IgD-negative memory B cell (primary cell): ENCODE data around the gene CARD11. TPM values are rescaled to one million over a fixed set of nuclear protein-coding genes. Genes with fewer than 3 reads are reported as not detected.
A peak's percentile ranks its signal among the peaks of the same experiment; 100 is the strongest.

Experiments
- H3K27ac Mint-ChIP-seq, 3 donors: one replicate each; pipeline ENCODE4 v1.8.0; 2020 to 2022; ENCODE audit warnings: mild to moderate bottlenecking in 3 of 3, mixed read lengths in 3 of 3, moderate library complexity in 1 of 3
- H3K27me3 Mint-ChIP-seq: one replicate; pipeline ENCODE4 v1.8.0; 2021; ENCODE audit warnings: mixed read lengths
- H3K36me3 Mint-ChIP-seq: one replicate; pipeline ENCODE4 v1.8.0; 2020; ENCODE audit warnings: mild to moderate bottlenecking, mixed read lengths
- H3K4me1 Mint-ChIP-seq, 3 donors: one replicate each; pipeline ENCODE4 v1.8.0; 2020 to 2022; ENCODE audit warnings: mixed read lengths in 3 of 3, mild to moderate bottlenecking in 1 of 3
- H3K4me3 Mint-ChIP-seq, 4 donors: one replicate each; pipeline ENCODE4 v1.8.0; 2020 to 2022; ENCODE audit warnings: mild to moderate bottlenecking in 4 of 4, mixed read lengths in 4 of 4, moderate library complexity in 3 of 4
- H3K9me3 Mint-ChIP-seq, 3 donors: one replicate each; pipeline ENCODE4 v1.8.0; 2020 to 2021; ENCODE audit warnings: mixed read lengths in 3 of 3, mild to moderate bottlenecking in 1 of 3
- polyA plus RNA-seq: library from polyadenylated mRNA; unstranded; fragments of 300-500 nt; fragmentation: Illumina TruSeq; gene quantifications from one replicate; pipeline ENCODE4 v1.2.3, GENCODE V29; 2021

Gene CARD11
- polyA plus RNA-seq, 1 donor from 2014 or later = 52.4 TPM

- Mint-ChIP-seq H3K27ac (peak overlapping the region; percentile 70 to 85 (median 83)), H3K4me3 (peak overlapping the region in 3 of 4 donors; percentile 25 to 77 (median 29)), H3K9me3 (no peaks in the 10 kb centered on the region), H3K36me3 (peaks cover 6% of the 10 kb centered on the region), H3K27me3 (no peaks in the 10 kb centered on the region), H3K4me1 (peaks cover 33 to 55% (median 42%) of the 10 kb centered on the region in 3 donors)
These were observed 93.1 kb downstream of the CARD11 start for GRCh38 chr7:2950578-2950977.

- peak overlapping the region in 2 of 3 donors; percentile 70 to 83 for H3K27ac Mint-ChIP-seq
- no peaks in the 10 kb centered on the region for H3K9me3 Mint-ChIP-seq
- no peak overlapping the region for H3K4me3 Mint-ChIP-seq
- peaks cover 32 to 49% (median 34%) of the 10 kb centered on the region in 3 donors for H3K4me1 Mint-ChIP-seq
- H3K36me3 Mint-ChIP-seq = peaks cover 11% of the 10 kb centered on the region
- H3K27me3 Mint-ChIP-seq = no peaks in the 10 kb centered on the region
These were observed 94.9 kb downstream of the CARD11 start for GRCh38 chr7:2948749-2949148.

GRCh38 chr7:2947058-2947780 is 96.4 kb downstream of the CARD11 start:
- no peaks in the 10 kb centered on the region for H3K27me3 Mint-ChIP-seq
- no peaks in the 10 kb centered on the region for H3K9me3 Mint-ChIP-seq

GRCh38 chr7:2945171-2945570 is 98.5 kb downstream of the CARD11 start:
- Mint-ChIP-seq H3K27ac (peak overlapping the region in 1 of 3 donors; percentile 52), H3K27me3 (no peaks in the 10 kb centered on the region), H3K36me3 (peaks cover 13% of the 10 kb centered on the region), H3K4me3 (no peak overlapping the region), H3K4me1 (peaks cover 14 to 22% (median 21%) of the 10 kb centered on the region in 3 donors), H3K9me3 (no peaks in the 10 kb centered on the region)

More at GRCh38 chr7:2947058-2947780, 96.4 kb downstream of the CARD11 start:
- Mint-ChIP-seq H3K27ac (peak overlapping the region in 2 of 3 donors; percentile 58 to 73), H3K4me3 (no peak overlapping the region), H3K4me1 (peaks cover 31 to 39% (median 34%) of the 10 kb centered on the region in 3 donors), H3K36me3 (peaks cover 13% of the 10 kb centered on the region)

- H3K27ac Mint-ChIP-seq = peak overlapping the region in 1 of 3 donors; percentile 52
- peaks cover 11 to 20% (median 18%) of the 10 kb centered on the region in 3 donors for H3K4me1 Mint-ChIP-seq
- no peaks in the 10 kb centered on the region for H3K27me3 Mint-ChIP-seq
- no peaks in the 10 kb centered on the region for H3K9me3 Mint-ChIP-seq
- peaks cover 13% of the 10 kb centered on the region for H3K36me3 Mint-ChIP-seq
- H3K4me3 Mint-ChIP-seq = no peak overlapping the region
These were observed 98.9 kb downstream of the CARD11 start for GRCh38 chr7:2944739-2945138.

- no peak overlapping the region for H3K4me3 Mint-ChIP-seq
These were observed 99.6 kb downstream of the CARD11 start for GRCh38 chr7:2943851-2944601.

GRCh38 chr7:2941216-2941859 is 102.3 kb downstream of the CARD11 start:
- no peak overlapping the region for H3K4me3 Mint-ChIP-seq
- peaks cover 0 to 10% (median 4%) of the 10 kb centered on the region in 3 donors for H3K4me1 Mint-ChIP-seq
- peak overlapping the region in 2 of 3 donors; percentile 50 to 93 for H3K27ac Mint-ChIP-seq
- no peaks in the 10 kb centered on the region for H3K27me3 Mint-ChIP-seq
- H3K36me3 Mint-ChIP-seq = peaks cover 8% of the 10 kb centered on the region
- no peaks in the 10 kb centered on the region for H3K9me3 Mint-ChIP-seq

More at GRCh38 chr7:2943851-2944601, 99.6 kb downstream of the CARD11 start:
- peak overlapping the region; percentile 42 to 52 (median 50) for H3K27ac Mint-ChIP-seq
- H3K4me1 Mint-ChIP-seq = peaks cover 5 to 16% (median 16%) of the 10 kb centered on the region in 3 donors
- no peaks in the 10 kb centered on the region for H3K27me3 Mint-ChIP-seq
- H3K36me3 Mint-ChIP-seq = peaks cover 13% of the 10 kb centered on the region
- H3K9me3 Mint-ChIP-seq = no peaks in the 10 kb centered on the region

GRCh38 chr7:2940466-2940865 is 103.2 kb downstream of the CARD11 start:
- H3K9me3 Mint-ChIP-seq = no peaks in the 10 kb centered on the region
- peak overlapping the region in 1 of 3 donors; percentile 93 for H3K27ac Mint-ChIP-seq
- no peaks in the 10 kb centered on the region for H3K27me3 Mint-ChIP-seq
- H3K4me3 Mint-ChIP-seq = no peak overlapping the region
- peaks cover 0 to 10% (median 0%) of the 10 kb centered on the region in 3 donors for H3K4me1 Mint-ChIP-seq
- H3K36me3 Mint-ChIP-seq = peaks cover 7% of the 10 kb centered on the region

GRCh38 chr7:2939193-2939885 is 104.3 kb downstream of the CARD11 start:
- Mint-ChIP-seq H3K4me1 (peaks cover 0 to 10% (median 0%) of the 10 kb centered on the region in 3 donors), H3K27ac (peak overlapping the region in 2 of 3 donors; percentile 59 to 93), H3K4me3 (peak overlapping the region in 1 of 4 donors; percentile 17), H3K9me3 (no peaks in the 10 kb centered on the region), H3K27me3 (no peaks in the 10 kb centered on the region), H3K36me3 (peaks cover 5% of the 10 kb centered on the region)

- peak overlapping the region in 2 of 3 donors; percentile 59 to 93 for H3K27ac Mint-ChIP-seq
- H3K9me3 Mint-ChIP-seq = no peaks in the 10 kb centered on the region
- H3K4me3 Mint-ChIP-seq = no peak overlapping the region
- peaks cover 3% of the 10 kb centered on the region for H3K36me3 Mint-ChIP-seq
- no peaks in the 10 kb centered on the region for H3K27me3 Mint-ChIP-seq
- H3K4me1 Mint-ChIP-seq = peaks cover 0 to 10% (median 0%) of the 10 kb centered on the region in 3 donors
These were observed 105.0 kb downstream of the CARD11 start for GRCh38 chr7:2938514-2939192.

GRCh38 chr7:2937701-2938513 is 105.8 kb downstream of the CARD11 start:
- H3K27me3 Mint-ChIP-seq = no peaks in the 10 kb centered on the region
- H3K4me1 Mint-ChIP-seq = peaks cover 0 to 10% (median 0%) of the 10 kb centered on the region in 3 donors
- no peak overlapping the region for H3K27ac Mint-ChIP-seq
- H3K4me3 Mint-ChIP-seq = no peak overlapping the region
- H3K9me3 Mint-ChIP-seq = no peaks in the 10 kb centered on the region
- peaks cover 6% of the 10 kb centered on the region for H3K36me3 Mint-ChIP-seq

- Mint-ChIP-seq H3K27me3 (no peaks in the 10 kb centered on the region), H3K4me3 (no peak overlapping the region), H3K9me3 (no peaks in the 10 kb centered on the region), H3K27ac (no peak overlapping the region), H3K36me3 (peaks cover 6% of the 10 kb centered on the region), H3K4me1 (peaks cover 0 to 4% (median 0%) of the 10 kb centered on the region in 3 donors)
These were observed 106.6 kb downstream of the CARD11 start for GRCh38 chr7:2936891-2937580.

GRCh38 chr7:2936301-2936700 is 107.4 kb downstream of the CARD11 start:
- no peaks in the 10 kb centered on the region for H3K9me3 Mint-ChIP-seq
- H3K4me3 Mint-ChIP-seq = peak overlapping the region in 1 of 4 donors; percentile 25
- peak overlapping the region in 1 of 3 donors; percentile 53 for H3K27ac Mint-ChIP-seq
- no peaks in the 10 kb centered on the region for H3K27me3 Mint-ChIP-seq
- peaks cover 0 to 2% (median 0%) of the 10 kb centered on the region in 3 donors for H3K4me1 Mint-ChIP-seq
- peaks cover 6% of the 10 kb centered on the region for H3K36me3 Mint-ChIP-seq
